Right atrium auricular region (tissue), 2 donors: ENCODE data around the gene TRNAU1AP. TPM values are rescaled to one million over a fixed set of nuclear protein-coding genes. Genes with fewer than 3 reads are reported as not detected.

ENCODE experiments used
- DNase-seq: peaks from one replicate; pipeline ENCODE4 v3.0.0-alpha.2; 2019; ENCODE audit warnings: low spot score
- H3K27ac ChIP-seq, 2 donors: fragments of 200-600 bp; sonication (generic); 1 replicate in 1 of 2; 2 replicates in 1 of 2; pipeline ENCODE4 v1.5.1; 2016 to 2019
- H3K27me3 ChIP-seq, 2 donors: fragments of 200-600 bp; sonication (generic); one replicate each; pipeline versions ENCODE4 v1.5.1 to v1.6.0; 2017 to 2019
- H3K36me3 ChIP-seq: fragments of 200-600 bp; sonication (generic); one replicate; pipeline ENCODE4 v1.5.1; 2016
- H3K4me1 ChIP-seq, 2 donors: fragments of 200-600 bp; sonication (generic); one replicate each; pipeline versions ENCODE4 v1.5.1 to v1.6.0; 2017 to 2019
- H3K4me3 ChIP-seq, 2 donors: fragments of 200-600 bp; sonication (generic); 1 replicate in 1 of 2; 2 replicates in 1 of 2; pipeline ENCODE4 v1.5.1; 2017 to 2019; ENCODE audit warnings: mild to moderate bottlenecking in 1 of 2, moderate library complexity in 1 of 2
- H3K9me3 ChIP-seq, 2 donors: fragments of 200-600 bp; sonication (generic); one replicate each; pipeline ENCODE4 v1.5.1; 2019
- total RNA-seq, 2 donors: library from RNA; depleted of rRNA; stranded (reverse); fragments of >200 nt; gene quantifications; one replicate each; pipeline ENCODE4 v1.1.0, GENCODE V29; 2016
- TF ChIP-seq, protein P1 (sequence below), 2 donors: fragments of 200-600 bp; sonication (generic); IDR thresholded peaks; one replicate each; pipeline ENCODE4 v1.5.1; 2019; ENCODE audit warnings: antibody characterized with exemption in 2 of 2

Gene TRNAU1AP
- total RNA-seq, 2 donors from 2014 or later, result 7.4 to 12.6 TPM

DNA sequence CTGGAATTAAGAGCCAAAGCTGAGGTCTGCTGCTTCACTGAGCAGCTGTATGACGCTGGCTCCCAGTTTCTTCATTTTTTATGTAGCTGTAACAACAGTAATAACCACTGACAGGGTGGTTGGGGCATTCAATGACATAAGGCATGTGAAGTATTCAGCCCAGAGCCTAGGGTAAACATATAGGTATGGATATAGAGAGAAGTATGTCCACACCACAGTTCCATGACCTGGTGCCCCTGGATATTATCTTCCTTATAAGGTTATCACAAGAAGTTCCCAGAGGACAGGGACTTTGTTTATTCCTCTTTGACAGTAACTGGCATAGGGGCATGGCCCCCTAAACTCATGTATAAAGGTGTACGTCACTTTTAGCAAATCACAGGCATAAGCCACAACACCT, 53.9 kb downstream of the TRNAU1AP start:
- Histone ChIP-seq H3K27ac (no peak overlapping the region), H3K4me3 (no peak overlapping the region), H3K27me3 (no peaks in the 10 kb centered on the region), H3K4me1 (peaks cover 0 to 9% of the 10 kb centered on the region in 2 donors), H3K36me3 (peaks cover 69% of the 10 kb centered on the region), H3K9me3 (no peaks in the 10 kb centered on the region)
- TF ChIP-seq, protein P1, sequence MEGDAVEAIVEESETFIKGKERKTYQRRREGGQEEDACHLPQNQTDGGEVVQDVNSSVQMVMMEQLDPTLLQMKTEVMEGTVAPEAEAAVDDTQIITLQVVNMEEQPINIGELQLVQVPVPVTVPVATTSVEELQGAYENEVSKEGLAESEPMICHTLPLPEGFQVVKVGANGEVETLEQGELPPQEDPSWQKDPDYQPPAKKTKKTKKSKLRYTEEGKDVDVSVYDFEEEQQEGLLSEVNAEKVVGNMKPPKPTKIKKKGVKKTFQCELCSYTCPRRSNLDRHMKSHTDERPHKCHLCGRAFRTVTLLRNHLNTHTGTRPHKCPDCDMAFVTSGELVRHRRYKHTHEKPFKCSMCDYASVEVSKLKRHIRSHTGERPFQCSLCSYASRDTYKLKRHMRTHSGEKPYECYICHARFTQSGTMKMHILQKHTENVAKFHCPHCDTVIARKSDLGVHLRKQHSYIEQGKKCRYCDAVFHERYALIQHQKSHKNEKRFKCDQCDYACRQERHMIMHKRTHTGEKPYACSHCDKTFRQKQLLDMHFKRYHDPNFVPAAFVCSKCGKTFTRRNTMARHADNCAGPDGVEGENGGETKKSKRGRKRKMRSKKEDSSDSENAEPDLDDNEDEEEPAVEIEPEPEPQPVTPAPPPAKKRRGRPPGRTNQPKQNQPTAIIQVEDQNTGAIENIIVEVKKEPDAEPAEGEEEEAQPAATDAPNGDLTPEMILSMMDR (IDR thresholded peaks at IDR 0.05), result no peak
- no peak for DNase-seq

- Histone ChIP-seq H3K4me3 (no peak overlapping the region), H3K9me3 (no peaks in the 10 kb centered on the region), H3K36me3 (peaks cover 60% of the 10 kb centered on the region), H3K27ac (no peak overlapping the region), H3K4me1 (no peaks in the 10 kb centered on the region), H3K27me3 (no peaks in the 10 kb centered on the region)
- DNase-seq, result no peak
- TF ChIP-seq, protein P1 (IDR thresholded peaks at IDR 0.05), result no peak
These were observed 60.3 kb downstream of the TRNAU1AP start for GRCh38 chr1:28613175-28613574.

Other genes starting within 250 kb of the TRNAU1AP start
- gene MED18, start 224.0 kb upstream of the TRNAU1AP start, total RNA-seq, result 1 to 10 TPM; 5.8 to 6.4 TPM
- 10 to 100 TPM; 15.8 to 22.4 TPM for gene PHACTR4, start 183.3 kb upstream of the TRNAU1AP start, total RNA-seq
- gene RCC1, start 47.0 kb upstream of the TRNAU1AP start, total RNA-seq, result 1 to 10 TPM; 6.2 to 8.1 TPM
- gene RAB42, start 39.2 kb downstream of the TRNAU1AP start, total RNA-seq, result 1 to 10 TPM; 1.5 to 2.0 TPM
- 10 to 100 TPM; 22.1 to 28.9 TPM for gene TAF12, start 90.0 kb downstream of the TRNAU1AP start, total RNA-seq
- not detected for gene RNU11, start 95.5 kb downstream of the TRNAU1AP start, total RNA-seq
- 1 to 10 TPM; 4.2 to 8.8 TPM for gene GMEB1, start 115.7 kb downstream of the TRNAU1AP start, total RNA-seq
- 10 to 100 TPM; 31.5 to 37.8 TPM for gene YTHDF2, start 183.9 kb downstream of the TRNAU1AP start, total RNA-seq